Epithelial cell of esophagus (primary cell): ENCODE results near the gene CCDC50.

ENCODE experiments used
- DNase-seq: peaks from one replicate; pipeline ENCODE4 v3.0.0; 2010; ENCODE audit warnings: low read depth
- H3K4me3 ChIP-seq: 2 replicates; pipeline ENCODE4 v1.5.1; 2011; ENCODE audit warnings: mild to moderate bottlenecking, low read length, control low read depth
- CTCF ChIP-seq: IDR thresholded peaks from 2 replicates; pipeline ENCODE4 v1.5.1; 2011; ENCODE audit warnings: low read depth, mild to moderate bottlenecking, low read length, control low read depth, inconsistent platforms; ENCODE audit not compliant: insufficient read depth; ENCODE audit errors: missing control alignments

The CCDC50 gene

GRCh38 chr3:191301782-191302411, 27.3 kb upstream of the CCDC50 start:
- H3K4me3 ChIP-seq, result no peak overlapping the region
- no peak for TF ChIP-seq CTCF
- no peak for DNase-seq

GRCh38 chr3:191302451-191302850, 26.7 kb upstream of the CCDC50 start:
- no peak for DNase-seq
- TF ChIP-seq CTCF, result no peak
- H3K4me3 ChIP-seq, result no peak overlapping the region

- no peak for TF ChIP-seq CTCF
- DNase-seq, result no peak
Measured at GRCh38 chr3:191303596-191303995, 25.6 kb upstream of the CCDC50 start.

GRCh38 chr3:191306428-191306827, 22.8 kb upstream of the CCDC50 start:
- TF ChIP-seq CTCF, result no peak
- DNase-seq, result no peak
- H3K4me3 ChIP-seq, result no peak overlapping the region

More at GRCh38 chr3:191303596-191303995, 25.6 kb upstream of the CCDC50 start:
- H3K4me3 ChIP-seq, result no peak overlapping the region

- H3K4me3 ChIP-seq, result no peak overlapping the region
- no peak for DNase-seq
- TF ChIP-seq CTCF, result no peak
Measured at GRCh38 chr3:191307341-191307740, 21.9 kb upstream of the CCDC50 start.

- no peak overlapping the region for H3K4me3 ChIP-seq
- DNase-seq, result no peak
- TF ChIP-seq CTCF, result no peak
Measured at GRCh38 chr3:191313296-191313695, 15.9 kb upstream of the CCDC50 start.

- no peak overlapping the region for H3K4me3 ChIP-seq
- no peak for DNase-seq
- no peak for TF ChIP-seq CTCF
Measured at GRCh38 chr3:191314109-191314728, 15.0 kb upstream of the CCDC50 start.
